GM04504 (cell line): ENCODE results near the gene DDX31.
"Not testable (repeated sequence)": the region's sequence is repeated elsewhere in the genome, so short reads cannot be mapped to it uniquely, and the experiment has no call there.

ENCODE experiments used
- DNase-seq: peaks from one replicate; pipeline ENCODE4 v3.0.0-alpha.2; 2012; ENCODE audit warnings: low read depth

Gene DDX31

GRCh38 chr9:132669698-132670456, at the start of gene DDX31:
Gene DDX31, minus strand, starts transcription at chr9:132669983. Its CDS starts 49 bp downstream, at chr9:132669934.
- peak; percentile 62 for DNase-seq

- DNase-seq = not testable (repeated sequence)
These were observed 48.7 kb upstream of the DDX31 start for GRCh38 chr9:132718381-132718928.

GRCh38 chr9:132717326-132717945, 47.7 kb upstream of the DDX31 start:
- no peak for DNase-seq

- DNase-seq = no peak
These were observed 46.2 kb upstream of the DDX31 start for GRCh38 chr9:132716007-132716406.

- DNase-seq = no peak
These were observed 43.0 kb upstream of the DDX31 start for GRCh38 chr9:132712753-132713152.

- DNase-seq = no peak
These were observed 42.1 kb upstream of the DDX31 start for GRCh38 chr9:132711846-132712245.

GRCh38 chr9:132711152-132711551, 41.4 kb upstream of the DDX31 start:
- not testable (repeated sequence) for DNase-seq

GRCh38 chr9:132710333-132710732, 40.5 kb upstream of the DDX31 start:
- no peak for DNase-seq

- DNase-seq = no peak
These were observed 39.1 kb upstream of the DDX31 start for GRCh38 chr9:132708769-132709430.

- no peak for DNase-seq
These were observed 38.5 kb upstream of the DDX31 start for GRCh38 chr9:132708239-132708638.

- DNase-seq = no peak
These were observed 33.6 kb upstream of the DDX31 start for GRCh38 chr9:132703336-132703735.

GRCh38 chr9:132702254-132702653, 32.5 kb upstream of the DDX31 start:
- no peak for DNase-seq

GRCh38 chr9:132699956-132700355, 30.2 kb upstream of the DDX31 start:
- DNase-seq = no peak

GRCh38 chr9:132698989-132699388, 29.2 kb upstream of the DDX31 start:
- DNase-seq = no peak

GRCh38 chr9:132697230-132697629, 27.4 kb upstream of the DDX31 start:
- DNase-seq = no peak

- no peak for DNase-seq
These were observed 24.4 kb upstream of the DDX31 start for GRCh38 chr9:132694144-132694543.

- DNase-seq = no peak
These were observed 20.9 kb upstream of the DDX31 start for GRCh38 chr9:132690696-132691095.

- DNase-seq = no peak
These were observed 14.1 kb upstream of the DDX31 start for GRCh38 chr9:132683873-132684272.

- DNase-seq = no peak
These were observed 11.8 kb upstream of the DDX31 start for GRCh38 chr9:132681561-132681960.

GRCh38 chr9:132679946-132680625, 10.3 kb upstream of the DDX31 start:
- no peak for DNase-seq

- no peak for DNase-seq
These were observed 8.2 kb upstream of the DDX31 start for GRCh38 chr9:132677976-132678375.

GRCh38 chr9:132674485-132674884, 4.7 kb upstream of the DDX31 start:
- no peak for DNase-seq
